ENCODE data around the gene PIGN. TPM values are rescaled to one million over a fixed set of nuclear protein-coding genes. Genes with fewer than 3 reads are reported as not detected.

Gene PIGN
- total RNA-seq, 1 experiment from 2014 or later = 52.5 TPM

DNA sequence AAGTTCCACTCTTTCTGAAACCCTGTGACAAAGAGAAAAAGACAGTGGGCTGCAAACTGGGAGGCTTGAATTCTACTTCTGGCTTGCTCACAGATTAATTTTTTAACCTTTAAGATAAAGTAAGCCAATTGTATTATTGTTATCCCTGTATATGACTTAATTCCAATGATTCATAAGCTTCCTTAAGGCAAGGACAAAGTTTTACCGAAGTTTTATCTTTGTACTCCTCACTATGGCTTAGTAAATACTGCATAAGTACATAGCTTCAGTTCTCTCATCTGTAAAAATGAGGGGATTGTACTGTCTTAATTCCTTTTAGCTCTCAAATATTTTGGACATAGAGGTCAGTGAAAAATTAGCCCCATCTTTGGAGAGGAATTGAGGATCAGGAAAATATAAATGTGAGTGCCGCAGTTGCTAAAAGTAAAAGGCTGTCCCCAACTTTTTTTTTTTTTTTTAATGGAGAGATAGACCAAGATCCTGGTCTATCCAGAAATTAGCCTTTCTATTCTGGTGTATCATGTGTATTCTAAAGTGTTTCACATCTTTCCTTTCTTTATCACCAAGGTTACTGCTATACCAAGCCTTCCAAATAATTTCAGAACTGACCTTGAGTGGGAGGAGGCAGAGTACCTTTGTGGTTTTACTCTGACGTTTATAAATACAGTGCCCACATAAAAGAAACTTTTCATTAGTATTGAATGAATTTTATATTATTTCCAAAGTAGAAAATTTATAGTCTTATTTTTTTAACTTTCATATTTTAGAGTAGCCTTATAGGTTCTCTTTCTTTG lies 13.5 kb upstream of the PIGN start:
- intact Hi-C loops (cut with micrococcal nuclease; ENCODE audit: unreplicated experiment) = no loop called here
- Mint-ChIP-seq H3K9me3 (ENCODE audit: low read depth, unreplicated experiment) (no peaks in the 10 kb centered on the region), H3K27ac (ENCODE audit: unreplicated experiment) (peak overlapping the region; percentile 44)

DNA sequence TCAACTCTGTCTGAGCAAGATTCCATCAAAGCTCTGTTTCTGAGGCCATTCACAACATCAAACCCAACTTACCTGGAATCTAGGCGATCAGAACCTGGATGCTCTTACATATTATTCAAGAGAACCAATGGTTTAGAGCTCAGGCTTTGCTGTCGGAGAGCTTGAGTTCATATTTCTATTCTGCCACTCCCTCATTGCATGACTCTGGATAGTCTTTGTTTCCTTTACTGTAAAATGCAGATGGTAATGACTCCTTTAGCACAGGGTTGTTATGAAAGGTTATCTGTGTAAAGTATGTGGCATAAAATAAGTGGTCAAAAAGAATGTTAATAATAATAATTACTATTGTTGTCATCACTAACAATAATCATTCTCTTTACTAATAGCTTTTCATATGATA lies 12.8 kb upstream of the PIGN start:
- Mint-ChIP-seq H3K4me3 (ENCODE audit: low read depth, unreplicated experiment) (no peak overlapping the region), H3K4me1 (ENCODE audit: low read depth, unreplicated experiment) (peaks cover 60% of the 10 kb centered on the region), H3K36me3 (ENCODE audit: insufficient read depth, unreplicated experiment) (no peaks in the 10 kb centered on the region), H3K27me3 (ENCODE audit: unreplicated experiment) (no peaks in the 10 kb centered on the region), H3K27ac (ENCODE audit: unreplicated experiment) (peak overlapping the region; percentile 44), H3K9me3 (ENCODE audit: low read depth, unreplicated experiment) (no peaks in the 10 kb centered on the region)
- no peak for DNase-seq
- no TSS peak for BruUV-seq (replicated peaks)
- CTCF ChIA-PET = interaction anchor here (0.7 to 3.4 kb wide), 6 partner anchors 11 to 51 kb away, joined by 3 to 14 read pairs (median 4); partner anchors contain the start of genes PIGN and RELCH
- intact Hi-C loops (cut with micrococcal nuclease; ENCODE audit: unreplicated experiment) = no loop called here
- TF ChIP-seq CTCF (IDR thresholded peaks at IDR 0.05; ENCODE audit: unreplicated experiment) = no peak

More for the DNA sequence above, 13.5 kb upstream of the PIGN start:
- no peaks in the 10 kb centered on the region for H3K27me3 Mint-ChIP-seq (ENCODE audit: unreplicated experiment)
- H3K4me3 Mint-ChIP-seq (ENCODE audit: low read depth, unreplicated experiment) = no peak overlapping the region
- TF ChIP-seq CTCF (IDR thresholded peaks at IDR 0.05; ENCODE audit: unreplicated experiment) = no peak
- no peaks in the 10 kb centered on the region for H3K36me3 Mint-ChIP-seq (ENCODE audit: insufficient read depth, unreplicated experiment)
- peaks cover 58% of the 10 kb centered on the region for H3K4me1 Mint-ChIP-seq (ENCODE audit: low read depth, unreplicated experiment)
- no peak for DNase-seq
- CTCF ChIA-PET = interaction anchor here (0.7 to 3.4 kb wide), 4 partner anchors 10 to 47 kb away, joined by 3 to 14 read pairs (median 4); partner anchors contain the start of genes PIGN and RELCH
- BruUV-seq (replicated peaks) = no TSS peak

- no peak for TF ChIP-seq CTCF (IDR thresholded peaks at IDR 0.05; ENCODE audit: unreplicated experiment)
- Mint-ChIP-seq H3K4me1 (ENCODE audit: low read depth, unreplicated experiment) (peaks cover 64% of the 10 kb centered on the region), H3K27me3 (ENCODE audit: unreplicated experiment) (no peaks in the 10 kb centered on the region), H3K9me3 (ENCODE audit: low read depth, unreplicated experiment) (no peaks in the 10 kb centered on the region), H3K36me3 (ENCODE audit: insufficient read depth, unreplicated experiment) (no peaks in the 10 kb centered on the region), H3K27ac (ENCODE audit: unreplicated experiment) (peak overlapping the region; percentile 44), H3K4me3 (ENCODE audit: low read depth, unreplicated experiment) (no peak overlapping the region)
- intact Hi-C loops (cut with micrococcal nuclease; ENCODE audit: unreplicated experiment) = no loop called here
- DNase-seq = no peak
- no TSS peak for BruUV-seq (replicated peaks)
- CTCF ChIA-PET = interaction anchor here (0.9 to 3.4 kb wide), 3 partner anchors 12 to 52 kb away, joined by 3 to 14 read pairs (median 3); partner anchors contain the start of genes PIGN and RELCH
Observed at GRCh38 chr18:62198259-62198658, 11.4 kb upstream of the PIGN start.

GRCh38 chr18:62196980-62197379 lies 10.1 kb upstream of the PIGN start:
- DNase-seq = no peak
- CTCF ChIA-PET = interaction anchor here (3.4 kb wide), 1 partner anchor 11 kb away, joined by 14 read pairs; the partner anchor contains the start of genes PIGN and RELCH
- TF ChIP-seq CTCF (IDR thresholded peaks at IDR 0.05; ENCODE audit: unreplicated experiment) = no peak
- Mint-ChIP-seq H3K4me1 (ENCODE audit: low read depth, unreplicated experiment) (peaks cover 67% of the 10 kb centered on the region), H3K27me3 (ENCODE audit: unreplicated experiment) (no peaks in the 10 kb centered on the region), H3K27ac (ENCODE audit: unreplicated experiment) (peak overlapping the region; percentile 37), H3K4me3 (ENCODE audit: low read depth, unreplicated experiment) (no peak overlapping the region), H3K9me3 (ENCODE audit: low read depth, unreplicated experiment) (no peaks in the 10 kb centered on the region), H3K36me3 (ENCODE audit: insufficient read depth, unreplicated experiment) (no peaks in the 10 kb centered on the region)
- intact Hi-C loops (cut with micrococcal nuclease; ENCODE audit: unreplicated experiment) = no loop called here
- BruUV-seq (replicated peaks) = no TSS peak
